OCI-M1 (cell line): ENCODE results near the gene FIGN.
A peak's percentile ranks its signal among the peaks of the same experiment; 100 is the strongest.

Experiments used
- DNase-seq: peaks from one replicate; lab custom pipeline; 2025; lab: John Stamatoyannopoulos, UW

FIGN gene, protein sequence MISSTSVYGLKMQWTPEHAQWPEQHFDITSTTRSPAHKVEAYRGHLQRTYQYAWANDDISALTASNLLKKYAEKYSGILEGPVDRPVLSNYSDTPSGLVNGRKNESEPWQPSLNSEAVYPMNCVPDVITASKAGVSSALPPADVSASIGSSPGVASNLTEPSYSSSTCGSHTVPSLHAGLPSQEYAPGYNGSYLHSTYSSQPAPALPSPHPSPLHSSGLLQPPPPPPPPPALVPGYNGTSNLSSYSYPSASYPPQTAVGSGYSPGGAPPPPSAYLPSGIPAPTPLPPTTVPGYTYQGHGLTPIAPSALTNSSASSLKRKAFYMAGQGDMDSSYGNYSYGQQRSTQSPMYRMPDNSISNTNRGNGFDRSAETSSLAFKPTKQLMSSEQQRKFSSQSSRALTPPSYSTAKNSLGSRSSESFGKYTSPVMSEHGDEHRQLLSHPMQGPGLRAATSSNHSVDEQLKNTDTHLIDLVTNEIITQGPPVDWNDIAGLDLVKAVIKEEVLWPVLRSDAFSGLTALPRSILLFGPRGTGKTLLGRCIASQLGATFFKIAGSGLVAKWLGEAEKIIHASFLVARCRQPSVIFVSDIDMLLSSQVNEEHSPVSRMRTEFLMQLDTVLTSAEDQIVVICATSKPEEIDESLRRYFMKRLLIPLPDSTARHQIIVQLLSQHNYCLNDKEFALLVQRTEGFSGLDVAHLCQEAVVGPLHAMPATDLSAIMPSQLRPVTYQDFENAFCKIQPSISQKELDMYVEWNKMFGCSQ

GRCh38 chr2:163735685-163736432 lies at the start of gene FIGN:
FIGN (minus strand) TSS chr2:163736008; CDS start chr2:163734927, 1,081 bp downstream.
- DNase-seq = no peak

DNA sequence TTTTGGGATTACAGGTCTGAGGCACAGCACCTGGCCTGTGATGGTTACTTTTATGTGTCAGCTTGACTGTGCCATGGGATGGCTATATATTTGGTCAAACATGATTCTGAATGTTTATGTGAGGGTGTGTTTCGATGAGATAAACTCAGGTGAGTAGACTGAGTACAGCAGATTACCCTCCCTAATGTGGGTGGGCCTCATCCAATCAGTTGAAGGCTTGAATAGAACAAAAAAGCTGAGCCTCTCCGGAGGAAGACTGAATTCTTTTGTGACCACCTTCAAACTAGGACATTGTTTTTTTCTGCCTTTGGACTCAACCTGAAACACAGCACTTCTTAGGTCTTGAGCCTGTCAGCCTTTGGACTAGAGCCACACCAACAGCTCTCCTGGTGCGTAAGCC lies 49.4 kb upstream of the FIGN start:
- DNase-seq = no peak

- DNase-seq = no peak
Observed at GRCh38 chr2:163779970-163780597, 44.3 kb upstream of the FIGN start.

- no peak for DNase-seq
Observed at GRCh38 chr2:163778045-163778781, 42.4 kb upstream of the FIGN start.

DNA sequence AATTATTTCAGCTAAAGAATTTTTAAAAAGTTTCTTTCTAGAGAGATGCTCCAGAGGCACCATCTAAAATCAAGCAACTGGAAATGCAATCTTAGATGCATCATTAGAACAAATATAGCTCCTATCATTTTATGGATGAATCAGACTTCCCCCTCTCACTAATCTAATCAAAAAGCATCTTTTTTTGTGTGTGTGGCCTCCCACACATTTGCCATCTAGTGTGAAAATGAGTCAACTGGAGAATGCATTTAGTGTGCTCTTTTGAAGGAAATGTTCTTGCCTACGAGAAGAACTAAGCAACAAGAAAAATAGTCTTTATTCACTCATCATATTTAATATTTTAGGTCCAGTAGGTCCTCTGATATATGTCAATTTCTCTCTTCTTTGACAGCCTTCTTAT lies 39.5 kb upstream of the FIGN start:
- no peak for DNase-seq

GRCh38 chr2:163774862-163775261 lies 39.1 kb upstream of the FIGN start:
- no peak for DNase-seq

DNA sequence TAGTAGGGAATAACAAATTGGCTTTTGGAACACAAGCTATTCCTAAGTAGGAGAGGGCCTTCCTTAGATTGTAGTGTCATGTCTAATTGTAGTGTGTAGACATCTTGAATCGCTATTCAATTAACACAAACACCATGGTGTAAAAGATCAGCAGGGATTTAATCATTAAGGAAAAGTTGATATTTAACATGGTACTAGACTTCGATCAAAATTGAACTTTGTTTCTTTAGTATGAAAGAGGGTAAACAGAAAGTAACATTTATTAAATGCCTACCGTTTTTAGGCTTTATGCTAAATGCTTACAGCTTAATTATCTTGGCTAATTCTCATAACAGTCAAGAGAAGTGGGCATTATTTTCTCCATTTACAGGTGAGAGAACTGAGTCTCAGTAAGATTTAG lies 37.5 kb upstream of the FIGN start:
- no peak for DNase-seq

DNA sequence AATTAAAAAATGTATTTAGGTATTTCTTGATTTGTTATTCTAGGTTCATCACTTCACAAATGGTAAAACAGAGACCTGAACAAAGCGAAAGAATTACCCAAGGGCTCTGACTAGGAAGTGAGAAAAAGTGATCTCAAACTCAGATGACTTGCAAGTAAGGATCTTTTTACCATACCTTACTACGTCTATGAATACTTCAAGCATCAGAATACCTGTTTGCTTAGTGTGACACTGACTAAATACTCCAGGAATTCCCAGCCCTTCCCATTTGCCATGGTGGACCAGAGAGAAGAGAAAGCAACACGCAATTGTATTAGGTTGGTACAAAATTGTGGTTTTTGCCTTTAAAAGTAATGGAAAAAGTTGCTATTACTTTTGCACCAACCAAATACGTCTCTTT lies 35.8 kb upstream of the FIGN start:
- DNase-seq = no peak

- DNase-seq = no peak
Observed at GRCh38 chr2:163768881-163769695, 33.3 kb upstream of the FIGN start.

GRCh38 chr2:163767097-163767496 lies 31.3 kb upstream of the FIGN start:
- no peak for DNase-seq

GRCh38 chr2:163764566-163764965 lies 28.8 kb upstream of the FIGN start:
- DNase-seq = no peak

GRCh38 chr2:163759013-163759412 lies 23.2 kb upstream of the FIGN start:
- no peak for DNase-seq

DNA sequence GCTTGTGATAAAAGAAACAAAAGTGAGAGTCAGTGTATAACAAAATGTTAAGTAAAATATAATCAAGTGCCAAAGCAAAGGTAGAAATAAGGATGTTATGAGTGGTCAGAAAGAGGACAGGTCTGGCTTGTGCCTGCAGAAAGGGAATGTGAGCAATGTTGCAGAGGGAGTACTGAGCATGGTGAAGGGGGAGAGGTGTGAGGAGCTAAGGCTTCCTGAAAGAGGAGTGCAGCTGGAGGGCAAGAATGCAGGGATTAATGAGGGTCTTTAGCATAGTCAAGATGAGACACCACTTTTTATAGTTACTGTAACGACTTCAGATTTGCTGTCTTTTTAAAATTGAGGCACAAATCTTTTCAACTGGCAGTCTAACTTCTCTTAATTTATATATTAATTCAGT lies 22.0 kb upstream of the FIGN start:
- DNase-seq = no peak

GRCh38 chr2:163756588-163756987 lies 20.8 kb upstream of the FIGN start:
- no peak for DNase-seq

DNA sequence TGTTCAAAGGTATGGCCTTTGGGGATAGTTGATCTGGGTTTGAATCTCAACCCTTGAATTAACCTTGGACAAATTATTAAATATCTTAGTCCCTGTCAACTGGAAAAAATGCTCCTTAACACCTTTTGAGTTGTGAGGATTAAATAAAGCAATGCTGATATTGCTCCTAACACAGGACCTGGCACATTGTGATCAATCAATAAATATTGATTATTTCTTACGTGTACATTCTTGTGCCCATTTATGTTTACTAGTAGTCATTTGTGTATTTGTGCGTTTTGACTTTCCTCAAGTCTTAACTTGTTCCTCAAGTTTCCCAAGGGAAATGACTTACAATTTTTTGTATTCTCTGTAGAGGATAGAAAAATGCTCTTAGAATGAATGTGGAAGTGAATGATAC lies 19.6 kb upstream of the FIGN start:
- no peak for DNase-seq

- no peak for DNase-seq
Observed at GRCh38 chr2:163753726-163754125, 17.9 kb upstream of the FIGN start.

GRCh38 chr2:163752267-163752666 lies 16.5 kb upstream of the FIGN start:
- no peak for DNase-seq

DNA sequence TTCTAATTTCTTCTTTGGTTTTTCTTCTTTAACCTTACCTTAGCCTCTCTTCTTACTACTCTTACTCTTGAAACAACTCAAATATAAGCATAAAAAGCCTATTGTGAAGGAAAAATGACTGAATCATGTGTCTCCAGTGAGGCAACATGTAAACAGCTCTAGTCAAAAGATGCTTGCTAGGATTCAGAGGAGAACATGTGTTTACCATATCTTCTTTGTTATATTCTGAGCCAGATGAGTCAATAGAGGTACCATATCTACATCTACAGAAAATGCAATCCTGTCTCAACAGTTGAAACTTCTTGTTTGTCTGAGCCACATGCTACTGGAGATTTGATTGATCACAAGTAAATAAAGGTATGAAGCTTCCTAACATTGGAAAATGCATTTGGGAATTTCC lies 15.9 kb upstream of the FIGN start:
- no peak for DNase-seq

GRCh38 chr2:163748420-163748819 lies 12.6 kb upstream of the FIGN start:
- DNase-seq = peak; percentile 40

DNA sequence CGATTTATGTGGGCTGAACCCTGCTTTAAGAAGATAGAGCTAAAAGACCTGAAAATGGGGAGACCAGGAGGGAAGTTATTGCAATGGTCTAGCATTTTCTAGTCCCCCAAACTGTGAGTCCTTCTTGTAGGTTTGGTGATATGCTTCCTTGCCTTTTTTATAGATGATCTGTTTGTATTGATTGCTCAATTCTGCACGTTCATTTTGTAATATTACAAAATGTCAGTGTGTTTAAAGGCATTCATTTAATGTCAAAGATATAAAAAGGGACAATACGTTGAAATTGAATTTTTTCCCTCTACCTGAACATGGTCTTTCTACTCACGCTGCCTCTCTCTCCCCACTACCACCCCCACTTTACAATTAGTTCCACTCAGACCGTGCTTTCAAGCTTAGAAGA lies 5.6 kb upstream of the FIGN start:
- DNase-seq = no peak

- DNase-seq = no peak
Observed at GRCh38 chr2:163737563-163737962, 1.8 kb upstream of the FIGN start.
